Osteoblast (primary cell): Measurements from ENCODE around the gene PRX. TPM values are rescaled to one million over a fixed set of nuclear protein-coding genes. Genes with fewer than 3 reads are reported as not detected.
"Not testable (repeated sequence)": the region's sequence is repeated elsewhere in the genome, so short reads cannot be mapped to it uniquely, and the experiment has no call there.

ENCODE experiments used
- DNase-seq: peaks from one replicate; pipeline ENCODE4 v3.0.0; 2011; ENCODE audit warnings: low spot score, mixed read lengths; ENCODE audit not compliant: insufficient read length; ENCODE audit errors: missing footprints
- H2AFZ ChIP-seq: 2 replicates; pipeline ENCODE4 v1.6.0; 2011; ENCODE audit warnings: mild to moderate bottlenecking, low read length
- H3K27ac ChIP-seq: 2 replicates; pipeline ENCODE4 v1.5.1; 2011; ENCODE audit warnings: mild to moderate bottlenecking, low read depth, low read length, moderate library complexity
- H3K27me3 ChIP-seq: 2 replicates; pipeline ENCODE4 v1.6.0; 2012; ENCODE audit warnings: mild to moderate bottlenecking, control low read depth, inconsistent platforms, low read length, moderate library complexity; ENCODE audit not compliant: insufficient read depth
- H3K36me3 ChIP-seq: 2 replicates; pipeline ENCODE4 v1.5.1; 2011; ENCODE audit warnings: mild to moderate bottlenecking, low read length, control low read depth, moderate library complexity; ENCODE audit not compliant: insufficient read depth
- H3K4me1 ChIP-seq: 2 replicates; pipeline ENCODE4 v1.5.1; 2011; ENCODE audit warnings: mild to moderate bottlenecking, low read length, control low read depth, moderate library complexity; ENCODE audit not compliant: insufficient read depth
- H3K4me2 ChIP-seq: 2 replicates; pipeline ENCODE4 v1.6.0; 2011; ENCODE audit warnings: mild to moderate bottlenecking, low read length; ENCODE audit not compliant: insufficient read depth
- H3K4me3 ChIP-seq: fragments of 200-600 bp; sonication (generic); 3 replicates; pipeline ENCODE4 v1.5.1; 2012; ENCODE audit warnings: mild to moderate bottlenecking, low read length, inconsistent platforms; ENCODE audit not compliant: insufficient read depth
- H3K79me2 ChIP-seq: 2 replicates; pipeline ENCODE4 v1.6.0; 2012; ENCODE audit warnings: mild to moderate bottlenecking, low read length, control low read depth, inconsistent platforms; ENCODE audit not compliant: insufficient read depth
- H3K9me3 ChIP-seq: 2 replicates; pipeline ENCODE4 v1.5.1; 2011; ENCODE audit warnings: low read depth, low read length, control low read depth
- H4K20me1 ChIP-seq: 2 replicates; pipeline ENCODE4 v1.6.0; 2012; ENCODE audit warnings: mild to moderate bottlenecking, low read length, control low read depth; ENCODE audit not compliant: insufficient read depth
- total RNA-seq: library from RNA; depleted of rRNA; stranded (reverse); fragments of >200 nt; gene quantifications from 2 replicates; pipeline ENCODE4 v1.2.3, GENCODE V29; 2012
- TF ChIP-seq, protein P1 (sequence below): IDR thresholded peaks from 2 replicates; pipeline ENCODE4 v1.5.1; 2011; ENCODE audit warnings: mild to moderate bottlenecking, low read depth, low read length, moderate library complexity; ENCODE audit errors: extremely low read depth

The PRX gene
- total RNA-seq, 1 donor = 3.3 TPM

DNA sequence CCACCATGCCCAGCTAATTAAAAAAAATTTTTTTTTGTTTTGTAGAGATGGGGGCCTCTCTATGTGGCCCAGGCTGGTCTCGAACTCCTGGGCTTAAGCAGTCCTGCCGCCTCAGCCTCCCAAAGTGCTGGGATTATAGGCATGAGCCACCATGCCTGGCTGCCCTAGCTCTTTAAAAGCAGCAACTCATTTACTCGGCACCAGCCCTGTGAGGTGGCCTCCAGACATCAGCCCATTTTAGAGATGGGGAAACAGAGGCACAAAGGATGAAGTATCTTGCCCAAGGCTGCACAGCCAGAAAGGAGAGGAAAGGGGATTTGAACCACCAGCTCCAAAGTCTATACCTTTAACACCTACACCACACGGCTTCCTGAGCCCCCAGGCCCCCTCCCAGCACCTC lies 312 bp downstream of the PRX start:
- TF ChIP-seq, protein P1, sequence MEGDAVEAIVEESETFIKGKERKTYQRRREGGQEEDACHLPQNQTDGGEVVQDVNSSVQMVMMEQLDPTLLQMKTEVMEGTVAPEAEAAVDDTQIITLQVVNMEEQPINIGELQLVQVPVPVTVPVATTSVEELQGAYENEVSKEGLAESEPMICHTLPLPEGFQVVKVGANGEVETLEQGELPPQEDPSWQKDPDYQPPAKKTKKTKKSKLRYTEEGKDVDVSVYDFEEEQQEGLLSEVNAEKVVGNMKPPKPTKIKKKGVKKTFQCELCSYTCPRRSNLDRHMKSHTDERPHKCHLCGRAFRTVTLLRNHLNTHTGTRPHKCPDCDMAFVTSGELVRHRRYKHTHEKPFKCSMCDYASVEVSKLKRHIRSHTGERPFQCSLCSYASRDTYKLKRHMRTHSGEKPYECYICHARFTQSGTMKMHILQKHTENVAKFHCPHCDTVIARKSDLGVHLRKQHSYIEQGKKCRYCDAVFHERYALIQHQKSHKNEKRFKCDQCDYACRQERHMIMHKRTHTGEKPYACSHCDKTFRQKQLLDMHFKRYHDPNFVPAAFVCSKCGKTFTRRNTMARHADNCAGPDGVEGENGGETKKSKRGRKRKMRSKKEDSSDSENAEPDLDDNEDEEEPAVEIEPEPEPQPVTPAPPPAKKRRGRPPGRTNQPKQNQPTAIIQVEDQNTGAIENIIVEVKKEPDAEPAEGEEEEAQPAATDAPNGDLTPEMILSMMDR = no peak
- Histone ChIP-seq H3K36me3 (no peaks in the 10 kb centered on the region), H3K27ac (no peak overlapping the region)

DNA sequence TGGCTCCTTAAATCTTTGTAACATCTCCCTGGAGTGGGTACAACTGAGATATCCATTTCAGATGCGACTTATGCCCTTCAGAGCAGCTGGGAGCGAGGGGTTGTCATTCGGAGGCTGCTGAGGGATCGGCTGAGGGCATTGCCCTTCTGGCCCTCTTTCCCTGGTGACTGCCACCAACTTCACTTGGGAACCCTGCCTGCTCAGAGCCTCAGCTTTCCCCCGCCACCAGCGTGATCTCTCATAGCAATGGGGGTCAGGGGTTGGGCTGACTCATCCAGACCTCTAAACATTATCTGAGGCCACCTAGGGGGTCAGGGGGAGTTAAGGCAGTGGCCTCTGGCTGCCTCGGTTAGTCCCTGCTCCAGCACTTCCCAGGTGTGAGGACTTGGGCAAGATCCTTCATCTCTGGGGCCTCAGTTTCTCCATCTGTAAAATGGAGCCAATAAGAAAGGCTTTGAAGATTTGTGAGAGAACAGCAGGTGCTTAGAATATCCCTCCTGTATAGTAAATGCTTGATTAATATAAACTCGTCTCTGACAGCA lies 1.1 kb downstream of the PRX start:
- no peak overlapping the region for H2AFZ ChIP-seq
- H3K27ac ChIP-seq = no peak overlapping the region
- no peaks in the 10 kb centered on the region for H3K36me3 ChIP-seq
- H3K4me3 ChIP-seq = no peak overlapping the region
- H4K20me1 ChIP-seq = no peaks in the 10 kb centered on the region
- H3K9me3 ChIP-seq = no peaks in the 10 kb centered on the region
- DNase-seq = peak; percentile 66
- H3K4me1 ChIP-seq = peaks cover 5% of the 10 kb centered on the region
- H3K27me3 ChIP-seq = no peaks in the 10 kb centered on the region
- TF ChIP-seq, protein P1 = no peak
- H3K4me2 ChIP-seq = no peak overlapping the region
- no peaks in the 10 kb centered on the region for H3K79me2 ChIP-seq

More for the DNA sequence above, 312 bp downstream of the PRX start:
- no peaks in the 10 kb centered on the region for H3K9me3 ChIP-seq
- H3K27me3 ChIP-seq = no peaks in the 10 kb centered on the region
- H3K79me2 ChIP-seq = no peaks in the 10 kb centered on the region
- H3K4me2 ChIP-seq = no peak overlapping the region
- no peak overlapping the region for H2AFZ ChIP-seq
- H3K4me3 ChIP-seq = no peak overlapping the region
- H3K4me1 ChIP-seq = peaks cover 7% of the 10 kb centered on the region
- no peaks in the 10 kb centered on the region for H4K20me1 ChIP-seq
- DNase-seq = no peak

DNA sequence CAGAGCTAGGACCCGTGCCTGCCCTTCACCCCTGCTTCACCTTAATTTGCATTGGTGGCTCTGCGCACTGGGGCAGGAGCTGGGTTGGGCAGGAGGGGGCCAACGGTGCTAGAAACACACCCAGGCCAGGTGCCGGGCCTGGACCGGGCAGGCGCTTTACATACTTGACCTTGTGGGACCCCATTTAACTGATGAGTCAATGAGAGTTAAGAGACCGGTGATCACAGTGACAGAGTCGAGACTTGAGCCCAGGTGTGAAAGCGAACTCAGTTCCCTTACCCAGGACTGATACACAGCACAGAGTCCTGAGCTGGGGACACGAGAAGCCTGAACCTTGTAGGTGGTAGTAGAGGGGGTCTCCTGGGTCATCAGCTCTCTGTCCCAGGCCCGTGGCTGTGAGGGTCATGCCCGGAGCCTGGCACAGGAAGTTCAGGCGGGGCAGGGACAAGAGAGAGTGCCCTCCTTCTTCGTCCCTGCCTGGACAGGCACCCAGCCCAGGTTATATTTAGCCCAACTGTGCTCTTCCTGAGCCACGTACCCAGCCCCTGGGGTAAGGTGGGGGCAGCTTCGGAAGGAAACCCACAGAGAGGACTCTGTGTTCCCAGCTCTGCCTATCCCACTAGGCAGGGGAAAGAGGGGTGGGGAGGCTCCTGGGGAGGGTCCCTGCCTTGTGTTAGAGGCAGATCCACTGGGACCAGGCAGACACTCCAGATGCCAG lies 1.9 kb downstream of the PRX start:
- Histone ChIP-seq H4K20me1 (no peaks in the 10 kb centered on the region), H3K4me1 (no peaks in the 10 kb centered on the region), H3K4me3 (no peak overlapping the region), H3K36me3 (no peaks in the 10 kb centered on the region), H3K4me2 (no peak overlapping the region), H3K27me3 (no peaks in the 10 kb centered on the region), H3K79me2 (no peaks in the 10 kb centered on the region), H3K9me3 (no peaks in the 10 kb centered on the region), H2AFZ (peak overlapping the region; percentile 47), H3K27ac (no peak overlapping the region)
- DNase-seq = peak; percentile 62
- TF ChIP-seq, protein P1 = no peak

DNA sequence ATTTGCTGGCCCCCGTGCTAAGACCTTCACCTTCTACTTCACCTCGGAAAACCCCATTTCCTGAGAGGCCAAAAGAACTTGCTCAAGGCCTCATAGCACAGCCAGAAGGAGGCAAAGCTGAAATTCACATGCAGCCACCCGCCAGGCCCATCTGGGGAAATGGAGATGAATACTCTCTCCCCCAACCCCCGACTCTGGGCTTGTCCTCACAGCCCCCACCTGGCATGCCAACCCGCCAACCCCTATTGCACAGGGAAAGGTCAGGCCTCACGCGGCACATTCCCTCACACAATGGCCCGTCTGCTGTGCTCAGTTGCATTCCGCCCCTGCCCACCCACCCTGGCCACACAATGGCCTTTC lies 3.2 kb downstream of the PRX start:
- no peaks in the 10 kb centered on the region for H3K4me1 ChIP-seq
- H3K4me3 ChIP-seq = no peak overlapping the region
- H3K79me2 ChIP-seq = no peaks in the 10 kb centered on the region
- H2AFZ ChIP-seq = no peak overlapping the region
- DNase-seq = peak; percentile 84
- H3K27ac ChIP-seq = no peak overlapping the region
- no peaks in the 10 kb centered on the region for H3K9me3 ChIP-seq
- no peaks in the 10 kb centered on the region for H3K27me3 ChIP-seq
- no peaks in the 10 kb centered on the region for H3K36me3 ChIP-seq
- no peak overlapping the region for H3K4me2 ChIP-seq
- no peaks in the 10 kb centered on the region for H4K20me1 ChIP-seq
- TF ChIP-seq, protein P1 = no peak

DNA sequence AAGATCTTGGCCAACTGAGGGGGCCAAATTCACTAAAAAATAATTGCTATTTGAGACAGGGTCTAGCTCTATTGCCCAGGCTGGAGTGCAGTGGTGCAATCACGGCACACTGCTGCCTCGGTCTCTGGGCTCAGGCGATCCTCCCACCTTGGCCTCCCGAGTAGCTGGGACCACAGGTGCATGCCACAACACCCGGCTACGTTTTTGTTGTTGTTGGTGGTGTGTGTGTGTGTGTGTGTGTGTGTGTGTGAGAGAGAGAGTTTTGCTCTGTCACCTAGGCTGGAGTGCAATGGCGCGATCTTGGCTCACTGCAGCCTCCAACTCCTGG lies 4.6 kb downstream of the PRX start:
- not testable (repeated sequence) for DNase-seq, H3K9me3 ChIP-seq, H3K36me3 ChIP-seq, H3K4me2 ChIP-seq, H3K27ac ChIP-seq, H3K4me1 ChIP-seq, H3K79me2 ChIP-seq, H3K27me3 ChIP-seq, H2AFZ ChIP-seq, H3K4me3 ChIP-seq, H4K20me1 ChIP-seq
